Measurements from ENCODE around the gene RASGRF1. TPM values are rescaled to one million over a fixed set of nuclear protein-coding genes. Genes with fewer than 3 reads are reported as not detected.

The RASGRF1 gene
- total RNA-seq, 1 experiment from 2014 or later: 0.59 TPM

GRCh38 chr15:79089890-79090486, 592 bp downstream of the RASGRF1 start:
- in situ Hi-C loops (cut with HindIII; ENCODE audit: low pct_unique_long_range_greater_than_20kb, low sequenced_read_pairs) (no loop called here), intact Hi-C loops (cut with micrococcal nuclease; ENCODE audit: unreplicated experiment) (no loop called here)
- ATAC-seq: no peak
- POLR2A ChIA-PET: no interaction called here
- BruUV-seq (replicated peaks): no TSS peak
- H3K4me1 ChIP-seq (ENCODE audit: control insufficient read depth, insufficient read depth, low read length): peaks cover 11% of the 10 kb centered on the region
- CTCF ChIA-PET: no interaction called here
- H3K27me3 ChIP-seq (ENCODE audit: control insufficient read depth, insufficient read depth, low read length): peaks cover 12% of the 10 kb centered on the region
- no peaks in the 10 kb centered on the region for H3K9me3 ChIP-seq (ENCODE audit: control insufficient read depth, insufficient read depth, low read depth, low read length)
- TF ChIP-seq POLR2AphosphoS5 (IDR thresholded peaks at IDR 0.05; ENCODE audit: low read depth, low read length): no peak
- no peak for TF ChIP-seq SIN3A (IDR thresholded peaks at IDR 0.05; ENCODE audit: borderline replicate concordance, insufficient read depth, low read depth, low read length)
- no peak for TF ChIP-seq CTCF (IDR thresholded peaks at IDR 0.05)
- TF ChIP-seq REST (IDR thresholded peaks at IDR 0.05; ENCODE audit: insufficient read depth in 1 of 2, low read depth in 2 of 2, low read length in 1 of 2): no peak
- TF ChIP-seq TCF7L2 (IDR thresholded peaks at IDR 0.05; ENCODE audit: low read depth, low read length): no peak
- no peak overlapping the region for H3K27ac ChIP-seq (ENCODE audit: low read length)
- 0 out of 4 replicates have a peak overlapping the region, but pooled peaks of 1 of the 2 experiments have one; percentile 44 for H3K4me3 ChIP-seq (ENCODE audit: low read depth in 2 of 2, low read length in 2 of 2)
- no peaks in the 10 kb centered on the region for H3K36me3 ChIP-seq (ENCODE audit: control insufficient read depth, insufficient read depth, low read length)
- no peak for DNase-seq (ENCODE audit: low read depth, low spot score)

- ATAC-seq: no peak
- H3K27ac ChIP-seq (ENCODE audit: low read length): no peak overlapping the region
- DNase-seq (ENCODE audit: low read depth, low spot score): no peak
- CTCF ChIA-PET: no interaction called here
- no TSS peak for BruUV-seq (replicated peaks)
- intact Hi-C loops (cut with micrococcal nuclease; ENCODE audit: unreplicated experiment) (no loop called here), in situ Hi-C loops (cut with HindIII; ENCODE audit: low pct_unique_long_range_greater_than_20kb, low sequenced_read_pairs) (no loop called here)
- no peak overlapping the region for H3K4me3 ChIP-seq (ENCODE audit: low read depth in 2 of 2, low read length in 2 of 2)
- POLR2A ChIA-PET: no interaction called here
- H3K27me3 ChIP-seq (ENCODE audit: control insufficient read depth, insufficient read depth, low read length): peaks cover 14% of the 10 kb centered on the region
- TF ChIP-seq TCF7L2 (IDR thresholded peaks at IDR 0.05; ENCODE audit: low read depth, low read length) (no peak), SIN3A (IDR thresholded peaks at IDR 0.05; ENCODE audit: borderline replicate concordance, insufficient read depth, low read depth, low read length) (no peak), CTCF (IDR thresholded peaks at IDR 0.05) (no peak), REST (IDR thresholded peaks at IDR 0.05; ENCODE audit: insufficient read depth in 1 of 2, low read depth in 2 of 2, low read length in 1 of 2) (no peak), POLR2AphosphoS5 (IDR thresholded peaks at IDR 0.05; ENCODE audit: low read depth, low read length) (no peak)
- peaks cover 11% of the 10 kb centered on the region for H3K4me1 ChIP-seq (ENCODE audit: control insufficient read depth, insufficient read depth, low read length)
- H3K9me3 ChIP-seq (ENCODE audit: control insufficient read depth, insufficient read depth, low read depth, low read length): no peaks in the 10 kb centered on the region
- H3K36me3 ChIP-seq (ENCODE audit: control insufficient read depth, insufficient read depth, low read length): no peaks in the 10 kb centered on the region
Observed at GRCh38 chr15:79089331-79089889, 1.2 kb downstream of the RASGRF1 start.

Measured in Panc1 (cell line).